ENCODE results near the gene DUSP22. TPM values are rescaled to one million over a fixed set of nuclear protein-coding genes. Genes with fewer than 3 reads are reported as not detected.

DUSP22 gene
- total and polyA plus RNA-seq, 2 experiments from 2014 or later, result 12.8 to 36.8 TPM

DNA sequence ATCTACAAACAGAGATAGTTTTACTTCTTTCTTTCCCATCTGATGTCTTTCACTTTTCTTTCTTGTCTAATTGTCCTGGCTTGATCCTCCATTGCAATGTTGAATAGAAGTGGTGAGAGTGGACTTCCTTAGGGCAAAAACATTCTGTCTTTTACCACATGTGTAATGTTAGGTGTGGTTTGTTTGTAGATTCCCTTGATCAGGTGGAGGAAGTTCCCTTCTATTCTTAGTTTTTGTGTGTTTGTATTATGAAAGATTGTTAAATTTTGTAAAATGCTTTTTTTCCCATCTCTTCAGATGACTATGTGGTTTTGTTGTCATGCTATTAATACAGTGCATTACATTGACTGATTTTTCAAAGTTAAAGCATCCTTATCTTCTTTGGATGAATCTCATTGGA is 41.6 kb upstream of the DUSP22 start:
- no peak for ATAC-seq
- no peaks in the 10 kb centered on the region for H3K27me3 Mint-ChIP-seq (ENCODE audit: insufficient read depth, low read depth, poor library complexity)

More for the DNA sequence above, 41.6 kb upstream of the DUSP22 start:
- Mint-ChIP-seq H3K36me3 (ENCODE audit: low read depth) (no peaks in the 10 kb centered on the region), H3K9me3 (no peaks in the 10 kb centered on the region), H3K4me1 (no peaks in the 10 kb centered on the region), H3K27ac (no peak overlapping the region), H3K4me3 (no peak overlapping the region)
- no peaks in the 10 kb centered on the region for H3K27me3 ChIP-seq (ENCODE audit: insufficient read depth)
- H3F3A ChIP-seq (replicated peaks; ENCODE audit: low read depth), result no peaks in the 10 kb centered on the region
- no peaks in the 10 kb centered on the region for H3K79me2 ChIP-seq (replicated peaks; ENCODE audit: insufficient read depth)
- no peaks in the 10 kb centered on the region for H3K36me3 ChIP-seq (ENCODE audit: insufficient read depth)
- H4K20me1 ChIP-seq (replicated peaks; ENCODE audit: insufficient read depth), result no peaks in the 10 kb centered on the region
- DNase-seq (ENCODE audit: low spot score), result no peak
- H3K9me2 ChIP-seq (ENCODE audit: insufficient read depth), result no peaks in the 10 kb centered on the region
- no peak overlapping the region for H3K4me2 ChIP-seq
- H3K27ac ChIP-seq (ENCODE audit: low read depth), result no peak overlapping the region
- H3K4me3 ChIP-seq, result no peak overlapping the region
- no peaks in the 10 kb centered on the region for H3K4me1 ChIP-seq (ENCODE audit: insufficient read depth)
- no peak overlapping the region for H2AFZ ChIP-seq
- TF ChIP-seq ZNF331 (CRISPR knock-in tag; IDR thresholded peaks at IDR 0.05; ENCODE audit: low read depth) (no peak), STAT1 (IDR thresholded peaks at IDR 0.05; ENCODE audit: unreplicated experiment) (no peak), EZH2phosphoT487 (IDR thresholded peaks at IDR 0.05; ENCODE audit: unreplicated experiment) (no peak), POLR2AphosphoS5 (IDR thresholded peaks at IDR 0.05; ENCODE audit: low read depth) (no peak), JUNB (IDR thresholded peaks at IDR 0.05; ENCODE audit: unreplicated experiment) (no peak), NANOG (IDR thresholded peaks at IDR 0.05; ENCODE audit: borderline replicate concordance) (no peak), EZH2 (IDR thresholded peaks at IDR 0.05; ENCODE audit: low read depth, unreplicated experiment) (no peak), CREB1 (CRISPR knock-in tag; IDR thresholded peaks at IDR 0.05; ENCODE audit: low read depth) (no peak), ZNF114 (CRISPR knock-in tag; IDR thresholded peaks at IDR 0.05) (no peak)
- TF ChIP-seq, protein P1, sequence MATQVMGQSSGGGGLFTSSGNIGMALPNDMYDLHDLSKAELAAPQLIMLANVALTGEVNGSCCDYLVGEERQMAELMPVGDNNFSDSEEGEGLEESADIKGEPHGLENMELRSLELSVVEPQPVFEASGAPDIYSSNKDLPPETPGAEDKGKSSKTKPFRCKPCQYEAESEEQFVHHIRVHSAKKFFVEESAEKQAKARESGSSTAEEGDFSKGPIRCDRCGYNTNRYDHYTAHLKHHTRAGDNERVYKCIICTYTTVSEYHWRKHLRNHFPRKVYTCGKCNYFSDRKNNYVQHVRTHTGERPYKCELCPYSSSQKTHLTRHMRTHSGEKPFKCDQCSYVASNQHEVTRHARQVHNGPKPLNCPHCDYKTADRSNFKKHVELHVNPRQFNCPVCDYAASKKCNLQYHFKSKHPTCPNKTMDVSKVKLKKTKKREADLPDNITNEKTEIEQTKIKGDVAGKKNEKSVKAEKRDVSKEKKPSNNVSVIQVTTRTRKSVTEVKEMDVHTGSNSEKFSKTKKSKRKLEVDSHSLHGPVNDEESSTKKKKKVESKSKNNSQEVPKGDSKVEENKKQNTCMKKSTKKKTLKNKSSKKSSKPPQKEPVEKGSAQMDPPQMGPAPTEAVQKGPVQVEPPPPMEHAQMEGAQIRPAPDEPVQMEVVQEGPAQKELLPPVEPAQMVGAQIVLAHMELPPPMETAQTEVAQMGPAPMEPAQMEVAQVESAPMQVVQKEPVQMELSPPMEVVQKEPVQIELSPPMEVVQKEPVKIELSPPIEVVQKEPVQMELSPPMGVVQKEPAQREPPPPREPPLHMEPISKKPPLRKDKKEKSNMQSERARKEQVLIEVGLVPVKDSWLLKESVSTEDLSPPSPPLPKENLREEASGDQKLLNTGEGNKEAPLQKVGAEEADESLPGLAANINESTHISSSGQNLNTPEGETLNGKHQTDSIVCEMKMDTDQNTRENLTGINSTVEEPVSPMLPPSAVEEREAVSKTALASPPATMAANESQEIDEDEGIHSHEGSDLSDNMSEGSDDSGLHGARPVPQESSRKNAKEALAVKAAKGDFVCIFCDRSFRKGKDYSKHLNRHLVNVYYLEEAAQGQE (IDR thresholded peaks at IDR 0.05; ENCODE audit: unreplicated experiment), result no peak
- TF ChIP-seq, protein P2, sequence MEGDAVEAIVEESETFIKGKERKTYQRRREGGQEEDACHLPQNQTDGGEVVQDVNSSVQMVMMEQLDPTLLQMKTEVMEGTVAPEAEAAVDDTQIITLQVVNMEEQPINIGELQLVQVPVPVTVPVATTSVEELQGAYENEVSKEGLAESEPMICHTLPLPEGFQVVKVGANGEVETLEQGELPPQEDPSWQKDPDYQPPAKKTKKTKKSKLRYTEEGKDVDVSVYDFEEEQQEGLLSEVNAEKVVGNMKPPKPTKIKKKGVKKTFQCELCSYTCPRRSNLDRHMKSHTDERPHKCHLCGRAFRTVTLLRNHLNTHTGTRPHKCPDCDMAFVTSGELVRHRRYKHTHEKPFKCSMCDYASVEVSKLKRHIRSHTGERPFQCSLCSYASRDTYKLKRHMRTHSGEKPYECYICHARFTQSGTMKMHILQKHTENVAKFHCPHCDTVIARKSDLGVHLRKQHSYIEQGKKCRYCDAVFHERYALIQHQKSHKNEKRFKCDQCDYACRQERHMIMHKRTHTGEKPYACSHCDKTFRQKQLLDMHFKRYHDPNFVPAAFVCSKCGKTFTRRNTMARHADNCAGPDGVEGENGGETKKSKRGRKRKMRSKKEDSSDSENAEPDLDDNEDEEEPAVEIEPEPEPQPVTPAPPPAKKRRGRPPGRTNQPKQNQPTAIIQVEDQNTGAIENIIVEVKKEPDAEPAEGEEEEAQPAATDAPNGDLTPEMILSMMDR (conservative IDR thresholded peaks at IDR 0.05; ENCODE audit: low read depth in 2 of 2), result no peak
- TF ChIP-seq, protein P3, sequence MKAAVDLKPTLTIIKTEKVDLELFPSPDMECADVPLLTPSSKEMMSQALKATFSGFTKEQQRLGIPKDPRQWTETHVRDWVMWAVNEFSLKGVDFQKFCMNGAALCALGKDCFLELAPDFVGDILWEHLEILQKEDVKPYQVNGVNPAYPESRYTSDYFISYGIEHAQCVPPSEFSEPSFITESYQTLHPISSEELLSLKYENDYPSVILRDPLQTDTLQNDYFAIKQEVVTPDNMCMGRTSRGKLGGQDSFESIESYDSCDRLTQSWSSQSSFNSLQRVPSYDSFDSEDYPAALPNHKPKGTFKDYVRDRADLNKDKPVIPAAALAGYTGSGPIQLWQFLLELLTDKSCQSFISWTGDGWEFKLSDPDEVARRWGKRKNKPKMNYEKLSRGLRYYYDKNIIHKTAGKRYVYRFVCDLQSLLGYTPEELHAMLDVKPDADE (IDR thresholded peaks at IDR 0.05), result no peak
- TF ChIP-seq, protein P4, sequence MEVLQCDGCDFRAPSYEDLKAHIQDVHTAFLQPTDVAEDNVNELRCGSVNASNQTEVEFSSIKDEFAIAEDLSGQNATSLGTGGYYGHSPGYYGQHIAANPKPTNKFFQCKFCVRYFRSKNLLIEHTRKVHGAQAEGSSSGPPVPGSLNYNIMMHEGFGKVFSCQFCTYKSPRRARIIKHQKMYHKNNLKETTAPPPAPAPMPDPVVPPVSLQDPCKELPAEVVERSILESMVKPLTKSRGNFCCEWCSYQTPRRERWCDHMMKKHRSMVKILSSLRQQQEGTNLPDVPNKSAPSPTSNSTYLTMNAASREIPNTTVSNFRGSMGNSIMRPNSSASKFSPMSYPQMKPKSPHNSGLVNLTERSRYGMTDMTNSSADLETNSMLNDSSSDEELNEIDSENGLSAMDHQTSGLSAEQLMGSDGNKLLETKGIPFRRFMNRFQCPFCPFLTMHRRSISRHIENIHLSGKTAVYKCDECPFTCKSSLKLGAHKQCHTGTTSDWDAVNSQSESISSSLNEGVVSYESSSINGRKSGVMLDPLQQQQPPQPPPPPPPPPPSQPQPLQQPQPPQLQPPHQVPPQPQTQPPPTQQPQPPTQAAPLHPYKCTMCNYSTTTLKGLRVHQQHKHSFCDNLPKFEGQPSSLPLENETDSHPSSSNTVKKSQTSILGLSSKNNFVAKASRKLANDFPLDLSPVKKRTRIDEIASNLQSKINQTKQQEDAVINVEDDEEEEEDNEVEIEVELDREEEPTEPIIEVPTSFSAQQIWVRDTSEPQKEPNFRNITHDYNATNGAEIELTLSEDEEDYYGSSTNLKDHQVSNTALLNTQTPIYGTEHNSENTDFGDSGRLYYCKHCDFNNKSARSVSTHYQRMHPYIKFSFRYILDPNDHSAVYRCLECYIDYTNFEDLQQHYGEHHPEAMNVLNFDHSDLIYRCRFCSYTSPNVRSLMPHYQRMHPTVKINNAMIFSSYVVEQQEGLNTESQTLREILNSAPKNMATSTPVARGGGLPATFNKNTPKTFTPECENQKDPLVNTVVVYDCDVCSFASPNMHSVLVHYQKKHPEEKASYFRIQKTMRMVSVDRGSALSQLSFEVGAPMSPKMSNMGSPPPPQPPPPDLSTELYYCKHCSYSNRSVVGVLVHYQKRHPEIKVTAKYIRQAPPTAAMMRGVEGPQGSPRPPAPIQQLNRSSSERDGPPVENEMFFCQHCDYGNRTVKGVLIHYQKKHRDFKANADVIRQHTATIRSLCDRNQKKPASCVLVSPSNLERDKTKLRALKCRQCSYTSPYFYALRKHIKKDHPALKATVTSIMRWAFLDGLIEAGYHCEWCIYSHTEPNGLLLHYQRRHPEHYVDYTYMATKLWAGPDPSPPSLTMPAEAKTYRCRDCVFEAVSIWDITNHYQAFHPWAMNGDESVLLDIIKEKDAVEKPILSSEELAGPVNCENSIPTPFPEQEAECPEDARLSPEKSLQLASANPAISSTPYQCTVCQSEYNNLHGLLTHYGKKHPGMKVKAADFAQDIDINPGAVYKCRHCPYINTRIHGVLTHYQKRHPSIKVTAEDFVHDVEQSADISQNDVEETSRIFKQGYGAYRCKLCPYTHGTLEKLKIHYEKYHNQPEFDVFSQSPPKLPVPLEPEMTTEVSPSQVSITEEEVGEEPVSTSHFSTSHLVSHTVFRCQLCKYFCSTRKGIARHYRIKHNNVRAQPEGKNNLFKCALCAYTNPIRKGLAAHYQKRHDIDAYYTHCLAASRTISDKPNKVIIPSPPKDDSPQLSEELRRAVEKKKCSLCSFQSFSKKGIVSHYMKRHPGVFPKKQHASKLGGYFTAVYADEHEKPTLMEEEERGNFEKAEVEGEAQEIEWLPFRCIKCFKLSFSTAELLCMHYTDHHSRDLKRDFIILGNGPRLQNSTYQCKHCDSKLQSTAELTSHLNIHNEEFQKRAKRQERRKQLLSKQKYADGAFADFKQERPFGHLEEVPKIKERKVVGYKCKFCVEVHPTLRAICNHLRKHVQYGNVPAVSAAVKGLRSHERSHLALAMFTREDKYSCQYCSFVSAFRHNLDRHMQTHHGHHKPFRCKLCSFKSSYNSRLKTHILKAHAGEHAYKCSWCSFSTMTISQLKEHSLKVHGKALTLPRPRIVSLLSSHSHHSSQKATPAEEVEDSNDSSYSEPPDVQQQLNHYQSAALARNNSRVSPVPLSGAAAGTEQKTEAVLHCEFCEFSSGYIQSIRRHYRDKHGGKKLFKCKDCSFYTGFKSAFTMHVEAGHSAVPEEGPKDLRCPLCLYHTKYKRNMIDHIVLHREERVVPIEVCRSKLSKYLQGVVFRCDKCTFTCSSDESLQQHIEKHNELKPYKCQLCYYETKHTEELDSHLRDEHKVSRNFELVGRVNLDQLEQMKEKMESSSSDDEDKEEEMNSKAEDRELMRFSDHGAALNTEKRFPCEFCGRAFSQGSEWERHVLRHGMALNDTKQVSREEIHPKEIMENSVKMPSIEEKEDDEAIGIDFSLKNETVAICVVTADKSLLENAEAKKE (CRISPR knock-in tag; IDR thresholded peaks at IDR 0.05), result no peak
